GM10266 (cell line): ENCODE measurements around the gene MECP2.

Experiments
- DNase-seq: peaks from one replicate; pipeline ENCODE4 v3.0.0; 2012; ENCODE audit errors: extremely low spot score
- CTCF ChIP-seq: IDR thresholded peaks from 2 replicates; pipeline ENCODE4 v1.5.1; 2012; ENCODE audit warnings: mild to moderate bottlenecking, low read depth; ENCODE audit not compliant: control insufficient read depth, insufficient read depth; ENCODE audit errors: missing control alignments

Gene MECP2

GRCh38 chrX:154094833-154095232 is 2.7 kb downstream of the MECP2 start:
- no peak for DNase-seq
- no peak for TF ChIP-seq CTCF

- no peak for TF ChIP-seq CTCF
- DNase-seq, result no peak
These were observed 3.6 kb downstream of the MECP2 start for GRCh38 chrX:154093965-154094364.

- TF ChIP-seq CTCF, result no peak
- DNase-seq, result no peak
These were observed 5.1 kb downstream of the MECP2 start for GRCh38 chrX:154092371-154092770.

- TF ChIP-seq CTCF, result no peak
- DNase-seq, result no peak
These were observed 5.8 kb downstream of the MECP2 start for GRCh38 chrX:154091678-154092077.

- no peak for TF ChIP-seq CTCF
- no peak for DNase-seq
These were observed 6.8 kb downstream of the MECP2 start for GRCh38 chrX:154090731-154091130.

- TF ChIP-seq CTCF, result no peak
- DNase-seq, result no peak
These were observed 12.8 kb downstream of the MECP2 start for GRCh38 chrX:154084449-154085300.

- no peak for TF ChIP-seq CTCF
These were observed 14.4 kb downstream of the MECP2 start for GRCh38 chrX:154083126-154083517.

More at GRCh38 chrX:154083126-154083517, 14.4 kb downstream of the MECP2 start:
- no peak for DNase-seq
